H1 (cell line): ENCODE results near the gene BROX. TPM values are rescaled to one million over a fixed set of nuclear protein-coding genes. Genes with fewer than 3 reads are reported as not detected.

Source experiments
- CTCF ChIA-PET: fragments of 300-600 bp; sonication (Branson Sonifier 250); formaldehyde crosslinking; loops from one replicate; lab custom pipeline; 2021; ENCODE audit not compliant: partially characterized antibody; lab: Charles Lee
- POLR2A ChIA-PET: fragments of 300-600 bp; sonication (Branson Sonifier 250); formaldehyde crosslinking; loops from one replicate; lab custom pipeline; 2021; ENCODE audit warnings: inconsistent platforms; ENCODE audit not compliant: partially characterized antibody; lab: Charles Lee
- DNase-seq, 2 experiments: peaks; one replicate each; pipeline versions ENCODE4 v3.0.0 to v3.0.0-alpha.2; 2010 to 2022; ENCODE audit warnings: low spot score in 2 of 2, low read depth in 1 of 2, mixed read lengths in 1 of 2
- FAIRE-seq: peaks from 2 replicates; lab custom pipeline; 2011; peaks lifted over from hg19 to GRCh38; lab: Jason Lieb, UNC
- H2AFZ ChIP-seq: 2 replicates; pipeline ENCODE4 v1.8.1; 2012; ENCODE audit warnings: low read length, inconsistent platforms
- H2AK5ac ChIP-seq: 2 replicates; pipeline ENCODE4 v1.6.1; 2013; ENCODE audit warnings: low read depth, low read length
- H2BK120ac ChIP-seq: replicated peaks from 2 replicates; pipeline ENCODE3; 2013; ENCODE audit warnings: low read depth, low read length, inconsistent platforms
- H2BK12ac ChIP-seq: 2 replicates; pipeline ENCODE4 v1.6.1; 2013; ENCODE audit warnings: low read depth, low read length
- H2BK15ac ChIP-seq: 2 replicates; pipeline ENCODE4 v1.6.1; 2013; ENCODE audit warnings: low read length
- H2BK20ac ChIP-seq: 2 replicates; pipeline ENCODE4 v1.6.1; 2013; ENCODE audit warnings: low read length
- H2BK5ac ChIP-seq: 2 replicates; pipeline ENCODE4 v1.6.1; 2013; ENCODE audit warnings: low read depth, low read length
- H3K14ac ChIP-seq: 2 replicates; pipeline ENCODE4 v1.6.1; 2013; ENCODE audit warnings: inconsistent platforms; ENCODE audit not compliant: insufficient read length
- H3K18ac ChIP-seq: 2 replicates; pipeline ENCODE4 v1.6.1; 2013; ENCODE audit warnings: low read length; ENCODE audit errors: extremely low read depth
- H3K23ac ChIP-seq: 2 replicates; pipeline ENCODE4 v1.6.1; 2013; ENCODE audit warnings: inconsistent platforms; ENCODE audit not compliant: insufficient read length
- H3K23me2 ChIP-seq: 2 replicates; pipeline ENCODE4 v1.6.1; 2013; ENCODE audit warnings: low read depth, low read length
- H3K27ac ChIP-seq: 2 replicates; pipeline ENCODE4 v1.6.1; 2011; ENCODE audit warnings: low read depth, low read length, inconsistent platforms
- H3K27me3 ChIP-seq, 4 experiments: replicated peaks in 1 of 4; 1 replicate in 1 of 4; 2 replicates in 3 of 4; pipeline versions ENCODE4 v1.6.1 to v1.8.1; 2011 to 2013; ENCODE audit warnings: low read length in 3 of 4, mild to moderate bottlenecking in 3 of 4, inconsistent platforms in 2 of 4, mixed read lengths in 2 of 4, moderate library complexity in 1 of 4; ENCODE audit not compliant: control insufficient read depth in 3 of 4, insufficient read depth in 3 of 4; ENCODE audit errors: extremely low read depth in 1 of 4
- H3K36me3 ChIP-seq, 4 experiments: 2 replicates each; pipeline versions ENCODE4 v1.6.1 to v1.8.1; 2011 to 2013; ENCODE audit warnings: mild to moderate bottlenecking in 4 of 4, low read length in 3 of 4, moderate library complexity in 2 of 4, control low read depth in 1 of 4, inconsistent platforms in 1 of 4; ENCODE audit not compliant: insufficient read depth in 4 of 4, control insufficient read depth in 2 of 4
- H3K4ac ChIP-seq: replicated peaks from 2 replicates; pipeline ENCODE3; 2013; ENCODE audit warnings: low read length, low read depth, mixed read lengths, inconsistent platforms; ENCODE audit not compliant: insufficient read length
- H3K4me1 ChIP-seq, 4 experiments: replicated peaks in 1 of 4; 1 replicate in 1 of 4; 2 replicates in 3 of 4; pipeline versions ENCODE4 v1.6.1 to v1.8.1; 2011 to 2013; ENCODE audit warnings: low read length in 3 of 4, inconsistent platforms in 2 of 4, mixed read lengths in 1 of 4; ENCODE audit not compliant: insufficient read depth in 4 of 4, control insufficient read depth in 3 of 4
- H3K4me2 ChIP-seq, 2 experiments: 2 replicates each; pipeline versions ENCODE4 v1.6.1 to v1.8.1; 2011 to 2013; ENCODE audit warnings: low read depth in 2 of 2, low read length in 2 of 2, control low read depth in 1 of 2, inconsistent platforms in 1 of 2, mild to moderate bottlenecking in 1 of 2; ENCODE audit not compliant: insufficient read depth in 1 of 2
- H3K4me3 ChIP-seq, 4 experiments: fragments of 200-600, 300-600 bp in 1 of 4; sonication (generic), shearing (Covaris generic), sonication (Bioruptor Twin) in 1 of 4; 2 replicates each; pipeline versions ENCODE4 v1.5.1 to v1.8.1; 2011 to 2016; ENCODE audit warnings: low read length in 4 of 4, low read depth in 3 of 4, control low read depth in 2 of 4, inconsistent platforms in 2 of 4, mild to moderate bottlenecking in 2 of 4, mixed read lengths in 1 of 4, moderate library complexity in 1 of 4; ENCODE audit not compliant: insufficient read depth in 2 of 4; ENCODE audit errors: extremely low read depth in 1 of 4
- H3K56ac ChIP-seq: replicated peaks from 2 replicates; pipeline ENCODE3; 2013; ENCODE audit warnings: low read depth, mild to moderate bottlenecking, mixed read lengths, low read length, inconsistent platforms; ENCODE audit not compliant: insufficient read length
- H3K79me1 ChIP-seq: 2 replicates; pipeline ENCODE4 v1.6.1; 2013; ENCODE audit warnings: low read depth, low read length, control low read depth
- H3K79me2 ChIP-seq, 2 experiments: 2 replicates each; pipeline versions ENCODE4 v1.6.1 to v1.8.1; 2012 to 2013; ENCODE audit warnings: low read length in 2 of 2, mild to moderate bottlenecking in 2 of 2, inconsistent platforms in 1 of 2; ENCODE audit not compliant: insufficient read depth in 2 of 2, control insufficient read depth in 1 of 2
- H3K9ac ChIP-seq, 4 experiments: replicated peaks in 1 of 4; 1 replicate in 1 of 4; 2 replicates in 3 of 4; pipeline versions ENCODE4 v1.6.1 to v1.8.1; 2011 to 2013; ENCODE audit warnings: low read depth in 3 of 4, low read length in 3 of 4, control low read depth in 2 of 4, mild to moderate bottlenecking in 2 of 4, moderate library complexity in 2 of 4, inconsistent platforms in 1 of 4; ENCODE audit errors: extremely low read depth in 1 of 4
- H3K9me3 ChIP-seq, 2 experiments: 2 replicates each; pipeline versions ENCODE4 v1.6.1 to v1.8.1; 2012 to 2013; ENCODE audit warnings: mild to moderate bottlenecking in 2 of 2, moderate library complexity in 2 of 2, control low read depth in 1 of 2, inconsistent platforms in 1 of 2, low read depth in 1 of 2, low read length in 1 of 2, mixed read lengths in 1 of 2; ENCODE audit not compliant: insufficient read depth in 2 of 2
- H4K20me1 ChIP-seq, 2 experiments: replicated peaks in 1 of 2; 2 replicates each; pipeline versions ENCODE3 to v1.8.1; 2011 to 2013; ENCODE audit warnings: inconsistent platforms in 2 of 2, low read length in 2 of 2, mild to moderate bottlenecking in 1 of 2; ENCODE audit not compliant: insufficient read depth in 2 of 2, control insufficient read depth in 1 of 2
- H4K5ac ChIP-seq: 2 replicates; pipeline ENCODE4 v1.6.1; 2013; ENCODE audit warnings: low read length, low read depth, mixed read lengths, inconsistent platforms; ENCODE audit not compliant: insufficient read length
- H4K8ac ChIP-seq: 2 replicates; pipeline ENCODE4 v1.8.0; 2013; ENCODE audit warnings: mild to moderate bottlenecking, moderate library complexity, low read length, inconsistent platforms; ENCODE audit not compliant: insufficient read depth; ENCODE audit errors: extremely low read depth
- H4K91ac ChIP-seq: replicated peaks from 2 replicates; pipeline ENCODE3; 2013; ENCODE audit warnings: low read length, mixed read lengths, inconsistent platforms; ENCODE audit not compliant: insufficient read length
- CHD2 ChIP-seq: IDR thresholded peaks from 2 replicates; pipeline ENCODE4 v1.6.1; 2012; ENCODE audit warnings: low read length, improper control_type of control experiment
- EGR1 ChIP-seq: IDR thresholded peaks from 2 replicates; pipeline ENCODE4 v1.6.1; 2011; ENCODE audit warnings: low read depth, low read length, borderline replicate concordance
- KDM1A ChIP-seq: fragments of 200-600, 300-600 bp; sonication (generic); IDR thresholded peaks from 2 replicates; pipeline ENCODE4 v1.7.1; 2016; ENCODE audit warnings: mild to moderate bottlenecking, low read length, borderline replicate concordance
- MAFK ChIP-seq: IDR thresholded peaks from 2 replicates; pipeline ENCODE4 v1.6.1; 2012; ENCODE audit warnings: low read depth, mild to moderate bottlenecking, improper control_type of control experiment, low read length
- POU5F1 ChIP-seq: IDR thresholded peaks from 2 replicates; pipeline ENCODE4 v1.6.1; 2011; ENCODE audit warnings: low read depth, mild to moderate bottlenecking, low read length, moderate library complexity
- SAP30 ChIP-seq: fragments of 300-600 bp; sonication (generic); IDR thresholded peaks from 2 replicates; pipeline ENCODE4 v1.7.1; 2012; ENCODE audit warnings: low read length, moderate library complexity, mild to moderate bottlenecking, inconsistent platforms; ENCODE audit not compliant: insufficient read depth, insufficient replicate concordance
- SIX5 ChIP-seq: IDR thresholded peaks from 2 replicates; pipeline ENCODE4 v1.6.1; 2011; ENCODE audit warnings: mild to moderate bottlenecking, low read depth, low read length
- SP2 ChIP-seq: IDR thresholded peaks from 2 replicates; pipeline ENCODE4 v1.6.1; 2012; ENCODE audit warnings: mild to moderate bottlenecking, low read length, inconsistent platforms
- TCF12 ChIP-seq: IDR thresholded peaks from 2 replicates; pipeline ENCODE4 v1.6.1; 2011; ENCODE audit warnings: low read depth, mild to moderate bottlenecking, low read length
- WGBS, 2 experiments: shearing (Covaris generic) in 1 of 2; methylation state at CpG; one replicate each; pipeline versions ENCODE4 v1.1.6 to v1.1.7; 2013 to 2015; ENCODE audit warnings: low lambda C conversion rate in 2 of 2, mixed read lengths in 2 of 2, inconsistent platforms in 1 of 2, low coverage in 1 of 2, missing lambda C conversion rate in 1 of 2; ENCODE audit not compliant: insufficient replicate concordance in 2 of 2, insufficient coverage in 1 of 2, insufficient read length in 1 of 2; ENCODE audit errors: extremely low coverage in 1 of 2, missing lambda C conversion rate in 1 of 2; 5-methylcytosine and 5-hydroxymethylcytosine counted together
- polyA plus RNA-seq, 7 experiments: library from polyadenylated mRNA; depleted of rRNA in 3 of 7; stranded (reverse) in 5 of 7; unstranded in 2 of 7; fragments of >200 nt in 5 of 7; fragments of 200-250 nt in 2 of 7; gene quantifications; 1 replicate in 5 of 7; 2 replicates in 1 of 7; 4 replicates in 1 of 7; pipeline versions ENCODE4 v1.2.1 to v1.2.3, GENCODE V29; 2011 to 2013; ENCODE audit warnings: missing spikeins in 2 of 7, mixed read lengths in 2 of 7
- total RNA-seq: library from RNA; stranded (reverse); fragmentation: NEBNext Ultra II Directional; extraction: Animal tissue kit (Norgen Biotek cat#: 25700); gene quantifications from 2 replicates; pipeline ENCODE4 v1.2.1, GENCODE V29; 2021

The BROX gene
- total and polyA plus RNA-seq, 2 of the 8 experiments (the other 6 are each of a cell fraction or from before 2014, with no cell fraction given), result 3.8 to 26.7 TPM

- Histone ChIP-seq H3K18ac (no peak overlapping the region), H3K36me3 (peaks cover 3 to 53% (median 19%) of the 10 kb centered on the region in 4 experiments), H3K9ac (no peak overlapping the region), H3K79me1 (no peaks in the 10 kb centered on the region), H3K23me2 (no peaks in the 10 kb centered on the region), H3K79me2 (no peaks in the 10 kb centered on the region), H3K4me1 (no peaks in the 10 kb centered on the region), H4K5ac (no peak overlapping the region), H3K9me3 (no peaks in the 10 kb centered on the region), H4K20me1 (peaks cover 0 to 2% of the 10 kb centered on the region in 2 experiments), H2BK12ac (no peak overlapping the region), H3K23ac (no peak overlapping the region), H2BK120ac (no peak overlapping the region), H3K27me3 (no peaks in the 10 kb centered on the region), H2AFZ (no peak overlapping the region), H3K4me3 (no peak overlapping the region)
- ChIA-PET POLR2A (no interaction called here), CTCF (interaction anchor here (0.8 to 1.3 kb wide), 3 partner anchors 10 to 453 kb away, joined by 3 to 4 read pairs (median 4); no protein-coding TSS in a partner anchor)
- DNase-seq, result no peak
- no peak for FAIRE-seq
- TF ChIP-seq TCF12 (no peak), EGR1 (no peak), SIX5 (no peak), SP2 (no peak), KDM1A (no peak), MAFK (no peak), SAP30 (no peak), POU5F1 (no peak), CHD2 (no peak)
- TF ChIP-seq, all 59 proteins: peak for 0
- Histone ChIP-seq H2BK20ac (no peak overlapping the region), H4K8ac (no peak overlapping the region), H4K91ac (no peak overlapping the region), H3K4me2 (no peak overlapping the region), H2BK15ac (no peak overlapping the region), H3K4ac (no peak overlapping the region), H2BK5ac (no peak overlapping the region), H3K56ac (no peak overlapping the region), H3K14ac (no peak overlapping the region), H2AK5ac (no peak overlapping the region), H3K27ac (no peak overlapping the region)
- 89% methylated on average over 1 of the region's 1 CpG; no CpG with 5 or more reads in 1 of the 2 experiments for WGBS, 2 experiments
Observed at GRCh38 chr1:222670110-222670509, 42.3 kb upstream of the BROX start.
